K562 (cell line): ENCODE results near the gene TRIOBP. TPM values are rescaled to one million over a fixed set of nuclear protein-coding genes. Genes with fewer than 3 reads are reported as not detected.

ENCODE experiments used
- CREB3L1 ChIP-seq: fragments of 450-650 bp; IDR thresholded peaks from 2 replicates; pipeline ENCODE4 v1.6.1; 2014; ENCODE audit warnings: low read depth, mild to moderate bottlenecking, moderate library complexity, borderline replicate concordance
- CTCF ChIP-seq, 3 experiments: IDR thresholded peaks in 2 of 3; conservative IDR thresholded peaks in 1 of 3; 2 replicates each; pipeline ENCODE4 v1.5.1; 2011 to 2012; ENCODE audit warnings: low read length in 3 of 3, mild to moderate bottlenecking in 3 of 3, control low read depth in 2 of 3, improper control_type of control experiment in 1 of 3, inconsistent platforms in 1 of 3, low read depth in 1 of 3, mixed read lengths in 1 of 3, moderate library complexity in 1 of 3; ENCODE audit not compliant: insufficient read depth in 2 of 3
- DACH1 ChIP-seq: fragments of 450-650 bp; IDR thresholded peaks from 2 replicates; pipeline ENCODE4 v1.6.1; 2018; ENCODE audit not compliant: partially characterized antibody
- FOXK1 ChIP-seq: sonication (generic); formaldehyde crosslinking; IDR thresholded peaks from 2 replicates; pipeline ENCODE4 v1.8.0; 2022; ENCODE audit warnings: missing genetic modification reagents, mild to moderate bottlenecking, borderline replicate concordance
- HNRNPL ChIP-seq: fragments of 200-400 bp; formaldehyde crosslinking; IDR thresholded peaks from 2 replicates; pipeline ENCODE4 v1.6.1; 2017; ENCODE audit warnings: low read depth, mild to moderate bottlenecking, low read length
- NCOA4 ChIP-seq: fragments of 450-650 bp; IDR thresholded peaks from 2 replicates; pipeline ENCODE4 v1.6.1; 2018; ENCODE audit warnings: mild to moderate bottlenecking; ENCODE audit not compliant: partially characterized antibody
- NRF1 ChIP-seq, 2 experiments: fragments of 450-650 bp; IDR thresholded peaks in 1 of 2; conservative IDR thresholded peaks in 1 of 2; 2 replicates each; pipeline ENCODE4 v1.6.1; 2014; ENCODE audit warnings: mild to moderate bottlenecking in 2 of 2
- PHF21A ChIP-seq: fragments of 450-650 bp; IDR thresholded peaks from 2 replicates; pipeline ENCODE4 v1.6.1; 2017; ENCODE audit warnings: low read depth, borderline replicate concordance
- POLR2AphosphoS2 ChIP-seq: IDR thresholded peaks from 2 replicates; pipeline ENCODE4 v1.6.1; 2012; ENCODE audit warnings: low read length, improper control_type of control experiment
- RB1 ChIP-seq: fragments of 450-650 bp; IDR thresholded peaks from 2 replicates; pipeline ENCODE4 v1.6.1; 2017; ENCODE audit warnings: low read depth, mild to moderate bottlenecking
- RFX1 ChIP-seq: fragments of 450-650 bp; IDR thresholded peaks from 2 replicates; pipeline ENCODE4 v1.6.1; 2016; ENCODE audit warnings: mild to moderate bottlenecking, moderate library complexity
- SMARCC2 ChIP-seq: fragments of 450-650 bp; IDR thresholded peaks from 2 replicates; pipeline ENCODE4 v1.6.1; 2017; ENCODE audit warnings: antibody characterized with exemption, moderate library complexity, mild to moderate bottlenecking, low read depth
- STAT5B ChIP-seq: fragments of 250-450 bp; sonication (Bioruptor Pico); IDR thresholded peaks from 2 replicates; pipeline ENCODE4 v1.8.0; 2021; ENCODE audit warnings: mild to moderate bottlenecking, inconsistent platforms
- USF2 ChIP-seq: sonication (generic); formaldehyde crosslinking; IDR thresholded peaks from 2 replicates; pipeline ENCODE4 v1.5.0; 2020; ENCODE audit warnings: missing genetic modification reagents
- VEZF1 ChIP-seq: fragments of 200-800 bp; sonication (Bioruptor generic); IDR thresholded peaks from 2 replicates; pipeline ENCODE4 v1.6.1; 2017; ENCODE audit warnings: missing genetic modification characterization, missing compliant biosample characterization
- XRCC5 ChIP-seq: fragments of 200-400 bp; formaldehyde crosslinking; IDR thresholded peaks from 2 replicates; pipeline ENCODE4 v1.6.1; 2017; ENCODE audit warnings: low read depth, mild to moderate bottlenecking, low read length
- ZBTB7A ChIP-seq: IDR thresholded peaks from 2 replicates; pipeline ENCODE4 v1.6.1; 2011; ENCODE audit warnings: low read depth, mild to moderate bottlenecking, low read length, moderate library complexity, borderline replicate concordance; ENCODE audit not compliant: control insufficient read depth
- ZNF740 ChIP-seq, 3 experiments: fragments of 200-800 bp in 1 of 3; sonication (Bioruptor generic) in 1 of 3; sonication (generic) in 1 of 3; formaldehyde crosslinking in 1 of 3; IDR thresholded peaks; 2 replicates each; pipeline versions ENCODE4 v1.6.1 to v1.8.0; 2016 to 2022; ENCODE audit warnings: mild to moderate bottlenecking in 2 of 3, missing compliant biosample characterization in 2 of 3, missing genetic modification characterization in 2 of 3, missing genetic modification reagents in 1 of 3
- ZSCAN32 ChIP-seq: fragments of 450-650 bp; formaldehyde crosslinking; IDR thresholded peaks from 2 replicates; pipeline ENCODE4 v1.4.0; 2020; ENCODE audit warnings: mild to moderate bottlenecking, moderate library complexity
- polyA plus RNA-seq, 8 experiments: library from polyadenylated mRNA; depleted of rRNA in 4 of 8; stranded (reverse) in 5 of 8; unstranded in 3 of 8; fragments of >200 nt; fragmentation: Nextera tagmentation in 2 of 8; fragmentation: Illumina TruSeq in 1 of 8; extraction: Ambion mirVana in 2 of 8; extraction: Trizol in 1 of 8; gene quantifications; 2 replicates each; pipeline versions ENCODE4 v1.2.1 to v1.2.3, GENCODE V29; 2011 to 2014; ENCODE audit warnings: inconsistent platforms in 1 of 8, missing spikeins in 1 of 8
- total RNA-seq, 7 experiments: library from RNA; depleted of rRNA in 6 of 7; stranded (reverse); fragments of >200 nt in 6 of 7; fragmentation: Illumina TruSeq in 2 of 7; extraction: Trizol in 2 of 7; gene quantifications; 2 replicates each; pipeline versions ENCODE4 v1.2.1 to v1.2.3, GENCODE V29; 2011 to 2021; ENCODE audit warnings: low replicate concordance in 1 of 7

TRIOBP gene
- total and polyA plus RNA-seq, 9 of the 15 experiments (the other 6 are each of a cell fraction or from before 2014, with no cell fraction given) = 0.24 to 13.8 (median 5.5) TPM

- no peak for TF ChIP-seq CREB3L1
- no peak for TF ChIP-seq FOXK1 (CRISPR knock-in tag)
- TF ChIP-seq POLR2AphosphoS2 = 0 out of 2 replicates have a peak, but pooled peaks have one; percentile 49
- TF ChIP-seq NCOA4 = no peak
- peak; percentile 67 for TF ChIP-seq VEZF1 (CRISPR knock-in tag)
- no peak for TF ChIP-seq HNRNPL
- TF ChIP-seq ZBTB7A = 0 out of 2 replicates have a peak, but pooled peaks have one; percentile 19
- peak; percentile 56 to 65 (median 57) for TF ChIP-seq CTCF (IDR thresholded peaks at IDR 0.05 in 2 of 3, conservative IDR thresholded peaks at IDR 0.05 in 1 of 3; ENCODE audit: insufficient read depth in 2 of 3, low read depth in 1 of 3, low read length in 3 of 3)
- peak; percentile 41; the same call in 1 of the 2 replicates for TF ChIP-seq RB1
- TF ChIP-seq ZSCAN32 (CRISPR knock-in tag) = no peak
- TF ChIP-seq DACH1 = no peak
- no peak for TF ChIP-seq RFX1
- TF ChIP-seq ZNF740 (CRISPR knock-in tag; IDR thresholded peaks at IDR 0.05) = no peak
- no peak for TF ChIP-seq ZNF740 (tag; IDR thresholded peaks at IDR 0.05)
- TF ChIP-seq NRF1 (conservative IDR thresholded peaks at IDR 0.05 in 1 of 2, IDR thresholded peaks at IDR 0.05 in 1 of 2) = peak; percentile 64 to 66
- no peak for TF ChIP-seq STAT5B (CRISPR knock-in tag)
- TF ChIP-seq XRCC5 = no peak
- TF ChIP-seq SMARCC2 = no peak
- TF ChIP-seq PHF21A = peak; percentile 69; the same call in 1 of the 2 replicates
- no peak for TF ChIP-seq USF2 (CRISPR knock-in tag)
Measured at GRCh38 chr22:37696657-37697537, at the start of gene TRIOBP (continued).
